NCI-H345 treated with DMSO at 0.1 percent for 48 hours (cell line): ENCODE data around the gene TMPRSS7.
A peak's percentile ranks its signal among the peaks of the same experiment; 100 is the strongest.

Experiments
- DNase-seq: peaks from one replicate; lab custom pipeline; 2025; ENCODE audit not compliant: unreplicated experiment; lab: John Stamatoyannopoulos, UW

Gene TMPRSS7

DNA sequence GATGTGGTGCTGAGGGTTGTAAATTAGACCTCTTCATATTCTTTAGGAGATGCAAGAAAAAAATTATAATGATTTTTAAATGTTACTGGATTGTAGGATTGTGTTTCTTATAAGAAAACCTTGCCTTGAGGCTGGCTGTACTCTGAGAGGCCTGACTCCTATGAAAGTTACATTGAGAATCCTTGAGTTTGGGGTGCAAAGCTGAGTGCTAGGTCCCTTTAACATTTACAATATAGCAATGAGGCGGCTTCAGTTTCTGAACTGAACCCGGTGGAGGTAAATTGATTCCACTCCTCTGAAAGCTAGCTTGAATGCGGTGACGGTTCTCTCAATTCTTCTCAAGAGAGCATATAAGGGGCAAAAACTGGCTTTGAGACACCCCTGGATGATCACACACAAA lies at the start of gene TMPRSS7:
TMPRSS7 (plus strand) TSS at position 301 of the 400 bp plus-strand sequence. CDS start 110 bp downstream, outside the sequence.
- DNase-seq = no peak

GRCh38 chr3:111986800-111987199 lies 47.7 kb upstream of the TMPRSS7 start:
- no peak for DNase-seq

- DNase-seq = peak; percentile 39
Observed at GRCh38 chr3:111989061-111989678, 45.4 kb upstream of the TMPRSS7 start.

- DNase-seq = no peak
Observed at GRCh38 chr3:111993038-111993437, 41.5 kb upstream of the TMPRSS7 start.

- DNase-seq = peak; percentile 53
Observed at GRCh38 chr3:111998636-111999483, 35.7 kb upstream of the TMPRSS7 start, which contains the start of gene TAGLN3. Gene TAGLN3 (plus strand): TSS chr3:111998922. CDS start chr3:111999423, 501 bp downstream.

GRCh38 chr3:111999484-112000324 lies 34.8 kb upstream of the TMPRSS7 start:
- peak; percentile 6 for DNase-seq

DNA sequence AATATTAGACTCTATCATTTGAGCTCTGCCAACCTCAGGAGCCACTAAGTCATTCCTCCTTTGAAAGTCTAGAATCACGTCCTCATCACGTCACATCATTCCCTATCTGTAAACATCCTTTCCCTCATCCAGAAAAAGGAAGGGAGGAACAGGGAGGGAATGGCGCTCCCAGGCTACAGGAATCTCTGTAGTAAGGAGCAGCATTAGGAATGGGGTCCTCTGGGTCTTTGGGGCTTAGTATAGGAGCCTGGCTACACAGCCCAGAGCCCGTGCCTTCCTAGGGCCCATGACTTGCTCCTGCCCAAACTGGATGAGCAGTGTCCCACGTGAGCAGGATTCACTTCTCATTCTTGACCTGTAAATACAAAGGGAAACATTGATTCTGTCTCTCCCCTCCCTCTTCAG lies 34.2 kb upstream of the TMPRSS7 start:
- no peak for DNase-seq

GRCh38 chr3:112000966-112001365 lies 33.6 kb upstream of the TMPRSS7 start:
- peak; percentile 38 for DNase-seq

DNA sequence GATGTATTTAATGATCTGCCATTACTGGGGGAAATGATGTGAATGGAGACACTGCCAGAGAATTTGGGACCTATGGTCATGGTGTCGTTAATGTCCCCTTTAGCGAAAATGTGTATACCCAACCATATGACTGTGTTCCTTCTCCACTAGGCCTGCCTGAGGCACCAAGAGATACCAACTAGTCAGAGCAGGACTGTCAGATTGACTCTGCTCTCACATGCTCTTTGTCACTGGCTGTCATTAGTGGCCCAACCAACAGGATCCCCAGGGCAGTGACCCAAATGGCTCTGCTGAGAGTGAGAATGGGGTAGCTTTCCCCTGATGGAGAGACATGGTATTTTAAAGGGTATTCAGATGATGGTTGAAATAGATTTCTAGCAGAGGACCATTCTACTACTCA lies 33.0 kb upstream of the TMPRSS7 start:
- no peak for DNase-seq

GRCh38 chr3:112002096-112002971 lies 32.2 kb upstream of the TMPRSS7 start:
- DNase-seq = no peak

- no peak for DNase-seq
Observed at GRCh38 chr3:112003321-112004080, 31.0 kb upstream of the TMPRSS7 start.

- DNase-seq = no peak
Observed at GRCh38 chr3:112004187-112004586, 30.3 kb upstream of the TMPRSS7 start.

GRCh38 chr3:112004669-112005068 lies 29.9 kb upstream of the TMPRSS7 start:
- DNase-seq = no peak

DNA sequence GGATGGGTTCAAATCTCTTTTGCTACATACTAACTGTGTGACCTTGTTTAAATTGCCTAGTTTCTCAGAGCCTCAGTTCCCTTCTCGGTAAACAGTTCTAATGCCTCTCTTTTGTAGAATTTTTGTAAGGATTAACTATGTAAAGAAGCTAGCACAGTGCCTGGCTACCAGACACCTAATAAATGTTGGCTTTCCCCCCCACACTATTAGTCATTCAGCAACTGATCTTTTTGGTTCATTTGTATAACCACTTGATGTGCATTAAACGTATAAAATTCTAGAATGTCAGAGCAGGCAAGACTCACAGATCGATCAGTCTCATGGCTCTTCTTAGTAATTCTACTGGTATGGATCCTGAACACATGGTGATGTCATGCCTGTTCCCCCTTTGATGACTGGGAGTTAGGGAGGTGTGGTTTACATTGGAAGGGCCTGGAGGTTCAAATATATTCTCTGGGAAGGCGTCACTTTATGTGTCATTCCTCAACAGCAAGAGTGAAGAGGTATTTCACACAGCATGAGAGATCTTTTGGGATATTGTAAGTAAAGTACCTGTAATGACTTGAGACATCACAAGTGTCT lies 29.4 kb upstream of the TMPRSS7 start:
- DNase-seq = no peak

- no peak for DNase-seq
Observed at GRCh38 chr3:112007633-112008032, 26.9 kb upstream of the TMPRSS7 start.

DNA sequence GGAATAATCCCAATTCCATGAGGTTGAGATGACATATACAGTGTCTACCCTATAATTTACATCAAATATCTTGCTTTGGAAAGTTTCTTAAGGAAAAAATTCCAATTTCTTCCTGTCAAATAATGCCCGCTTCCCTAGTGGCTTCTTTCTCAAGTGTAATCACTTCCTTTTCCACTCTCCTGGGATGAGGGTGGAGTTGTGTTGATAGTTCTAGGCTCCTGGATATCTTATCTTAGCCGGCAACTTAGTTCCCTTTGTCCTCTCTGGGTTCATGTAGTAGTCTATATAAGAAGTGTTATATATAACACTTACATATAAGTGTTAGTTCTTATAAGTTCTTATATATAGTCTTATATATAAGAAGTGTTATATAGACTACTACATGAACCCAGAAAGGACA lies 24.9 kb upstream of the TMPRSS7 start:
- no peak for DNase-seq

DNA sequence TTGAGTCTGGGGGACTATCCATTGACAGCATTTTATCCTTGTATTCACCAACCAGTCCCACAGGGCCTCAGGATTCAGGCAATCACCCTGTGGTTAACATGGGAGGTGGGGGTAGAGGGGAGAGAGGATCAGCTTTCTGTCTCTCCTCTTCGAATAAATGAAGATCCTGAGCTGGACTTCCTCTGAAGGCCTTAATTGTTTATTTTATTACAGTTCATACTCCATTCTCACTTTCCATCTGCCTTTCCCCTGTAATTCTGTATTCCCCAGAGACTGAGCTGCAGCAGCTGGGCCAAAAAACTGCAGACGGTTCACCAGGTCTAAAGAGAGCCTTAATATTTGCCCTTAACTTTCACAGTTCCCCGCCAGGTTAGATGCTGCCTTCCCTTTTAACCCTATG lies 23.9 kb upstream of the TMPRSS7 start:
- DNase-seq = no peak

- DNase-seq = no peak
Observed at GRCh38 chr3:112011376-112011940, 23.1 kb upstream of the TMPRSS7 start.
